T1000 (cell line): ENCODE measurements around the gene GBP1.
"Not testable (repeated sequence)": the region's sequence is repeated elsewhere in the genome, so short reads cannot be mapped to it uniquely, and the experiment has no call there.

Source experiments
- DNase-seq: peaks from one replicate; lab custom pipeline; 2025; ENCODE audit warnings: mixed read lengths; lab: John Stamatoyannopoulos, UW

The GBP1 gene

GRCh38 chr1:89065079-89065868, at the start of gene GBP1:
TSS of gene GBP1 (minus strand) at chr1:89065208. CDS start at chr1:89063234, 1,974 bp downstream.
- DNase-seq, result no peak

GRCh38 chr1:89114662-89115061, 49.7 kb upstream of the GBP1 start:
- DNase-seq, result no peak

- DNase-seq, result no peak
Measured at GRCh38 chr1:89112871-89113613, 48.0 kb upstream of the GBP1 start.

- no peak for DNase-seq
Measured at GRCh38 chr1:89104687-89105086, 39.7 kb upstream of the GBP1 start.

GRCh38 chr1:89104147-89104546, 39.1 kb upstream of the GBP1 start:
- no peak for DNase-seq

- DNase-seq, result no peak
Measured at GRCh38 chr1:89102021-89102420, 37.0 kb upstream of the GBP1 start.

- DNase-seq, result no peak
Measured at GRCh38 chr1:89100412-89100811, 35.4 kb upstream of the GBP1 start.

GRCh38 chr1:89098857-89099256, 33.8 kb upstream of the GBP1 start:
- DNase-seq, result no peak

- DNase-seq, result no peak
Measured at GRCh38 chr1:89095737-89096136, 30.7 kb upstream of the GBP1 start.

GRCh38 chr1:89089962-89090361, 25.0 kb upstream of the GBP1 start:
- no peak for DNase-seq

- no peak for DNase-seq
Measured at GRCh38 chr1:89088572-89088971, 23.6 kb upstream of the GBP1 start.

GRCh38 chr1:89087241-89087640, 22.2 kb upstream of the GBP1 start:
- no peak for DNase-seq

- no peak for DNase-seq
Measured at GRCh38 chr1:89085781-89086180, 20.8 kb upstream of the GBP1 start.

GRCh38 chr1:89081005-89081404, 16.0 kb upstream of the GBP1 start:
- no peak for DNase-seq

- DNase-seq, result not testable (repeated sequence)
Measured at GRCh38 chr1:89080068-89080467, 15.1 kb upstream of the GBP1 start.

- not testable (repeated sequence) for DNase-seq
Measured at GRCh38 chr1:89072466-89073065, 7.6 kb upstream of the GBP1 start.

GRCh38 chr1:89070509-89070908, 5.5 kb upstream of the GBP1 start:
- DNase-seq, result no peak

GRCh38 chr1:89069951-89070350, 4.9 kb upstream of the GBP1 start:
- no peak for DNase-seq

- no peak for DNase-seq
Measured at GRCh38 chr1:89068291-89068690, 3.3 kb upstream of the GBP1 start.

GRCh38 chr1:89064632-89065031, 376 bp downstream of the GBP1 start:
- DNase-seq, result no peak

- no peak for DNase-seq
Measured at GRCh38 chr1:89063094-89063493, 1.9 kb downstream of the GBP1 start.

- no peak for DNase-seq
Measured at GRCh38 chr1:89060091-89060490, 4.9 kb downstream of the GBP1 start.

- no peak for DNase-seq
Measured at GRCh38 chr1:89051955-89052312, 13.1 kb downstream of the GBP1 start.
